Activated T-cell treated with anti-CD3 and anti-CD28 coated beads for 1 hour (primary cell): Measurements from ENCODE around the gene ZNF324.
A peak's percentile ranks its signal among the peaks of the same experiment; 100 is the strongest.
"Not testable (repeated sequence)": the region's sequence is repeated elsewhere in the genome, so short reads cannot be mapped to it uniquely, and the experiment has no call there.

ENCODE experiments used
- DNase-seq: peaks from one replicate; pipeline ENCODE4 v3.0.0-alpha.2; 2020; ENCODE audit warnings: low read depth

ZNF324 gene

DNA sequence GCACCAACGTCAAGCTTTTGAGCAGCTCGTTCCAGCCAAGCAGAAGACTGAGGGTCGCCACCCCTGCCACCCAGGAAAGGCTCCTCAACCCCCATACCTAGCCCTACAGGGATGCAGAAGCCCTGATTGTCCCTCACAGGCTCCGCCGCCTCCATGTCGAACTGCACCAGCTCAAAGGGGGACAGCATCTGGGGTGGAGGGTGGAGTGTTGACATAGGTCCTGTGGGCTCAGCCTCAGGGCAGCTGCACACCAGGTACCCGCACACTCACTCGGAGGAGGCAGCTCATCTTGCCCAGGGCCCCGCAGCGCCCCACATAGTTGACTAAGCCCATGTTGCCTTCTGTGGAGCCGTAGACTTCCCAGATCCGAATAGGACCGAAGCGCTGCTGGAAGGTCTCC lies 33.4 kb downstream of the ZNF324 start:
- no peak for DNase-seq

GRCh38 chr19:58507602-58508223 lies 40.8 kb downstream of the ZNF324 start:
- not testable (repeated sequence) for DNase-seq

GRCh38 chr19:58509731-58510083 lies 42.8 kb downstream of the ZNF324 start:
- no peak for DNase-seq

DNA sequence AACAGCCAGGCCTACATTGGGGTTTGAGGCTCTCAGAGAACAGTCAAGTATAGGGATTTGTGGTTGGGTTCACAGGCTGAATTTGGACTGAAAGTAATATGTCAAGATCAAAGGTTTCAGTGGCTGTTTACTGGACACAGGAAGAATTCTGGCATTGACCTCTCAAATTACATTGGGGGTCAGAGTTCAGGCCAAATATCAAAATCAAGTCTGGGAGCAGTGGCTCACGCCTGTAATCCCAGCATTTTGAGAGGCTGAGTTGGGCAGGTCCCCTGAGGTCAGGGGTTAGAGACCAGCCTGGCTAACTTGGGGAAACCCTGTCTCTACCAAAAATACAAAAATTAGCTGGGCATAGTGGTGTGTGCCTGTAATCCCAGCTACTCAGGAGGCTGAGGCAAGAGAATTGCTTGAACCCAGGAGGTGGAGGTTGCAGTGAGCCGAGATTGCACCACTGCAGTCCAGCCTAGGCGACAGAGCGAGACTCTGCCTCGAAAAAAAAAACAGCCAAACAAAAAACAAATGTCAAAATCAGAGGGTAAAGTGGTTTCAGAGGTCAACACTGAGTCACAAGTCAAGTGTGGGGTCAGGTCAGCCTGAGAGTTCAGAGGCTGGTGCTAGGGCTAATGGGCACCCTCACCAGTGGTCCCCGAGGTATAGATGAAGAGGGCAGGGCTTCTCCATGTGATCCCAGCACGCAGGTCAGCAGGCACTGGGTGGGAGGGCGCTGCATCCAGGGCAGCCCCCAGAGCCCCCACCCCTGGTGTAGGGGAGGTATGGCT lies 43.4 kb downstream of the ZNF324 start:
- DNase-seq: no peak

GRCh38 chr19:58511353-58512208 lies 44.7 kb downstream of the ZNF324 start, which contains the start of gene SLC27A5:
SLC27A5 (minus strand) TSS chr19:58511992; CDS start chr19:58511955, 37 bp downstream.
- no peak for DNase-seq

DNA sequence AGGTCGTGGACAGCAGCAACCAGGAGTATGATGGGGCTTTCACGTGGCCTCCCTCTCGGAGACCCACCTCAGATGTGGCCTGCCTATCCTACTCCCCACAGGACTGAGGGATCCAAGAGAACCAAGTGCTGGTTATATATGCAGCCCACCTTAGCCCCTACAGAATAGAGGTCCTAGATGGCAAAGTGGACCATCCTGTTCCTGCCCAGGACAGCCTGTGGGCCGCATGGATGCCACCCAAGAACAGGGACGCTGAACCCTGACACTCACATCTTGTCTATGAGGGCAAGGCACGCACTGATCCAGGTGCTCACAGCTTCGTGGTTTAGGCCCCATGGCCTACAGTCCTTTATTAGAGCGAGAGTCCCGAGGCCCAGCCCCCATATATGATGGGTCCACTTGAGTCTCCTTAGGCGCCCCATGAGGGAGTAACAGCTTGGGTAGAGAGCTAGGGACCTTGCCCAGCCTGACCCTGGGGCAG lies 46.4 kb downstream of the ZNF324 start:
- no peak for DNase-seq

- peak; percentile 94 for DNase-seq
Observed at GRCh38 chr19:58513694-58514563, 47.0 kb downstream of the ZNF324 start.

GRCh38 chr19:58514564-58515022 lies 47.7 kb downstream of the ZNF324 start:
- no peak for DNase-seq

DNA sequence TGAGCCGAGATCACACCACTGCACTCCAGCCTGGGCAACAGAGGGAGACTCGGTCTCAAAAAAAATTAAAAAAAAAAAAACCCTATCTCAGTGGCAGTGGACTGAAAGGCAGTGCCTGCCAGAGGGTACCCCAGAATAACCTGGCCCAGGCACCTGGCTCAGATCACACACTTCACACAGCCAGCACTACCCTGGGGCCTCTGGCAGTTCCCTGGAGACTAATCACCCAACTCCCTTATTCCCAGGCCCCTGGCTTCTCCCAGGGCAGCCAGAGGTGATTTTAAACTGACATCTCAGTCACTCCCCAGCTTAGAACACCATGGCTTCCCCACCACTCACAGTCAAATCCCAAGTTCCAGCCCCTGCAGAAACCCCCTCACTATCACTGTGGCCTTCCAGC lies 48.4 kb downstream of the ZNF324 start:
- no peak for DNase-seq

GRCh38 chr19:58516246-58516836 lies 49.5 kb downstream of the ZNF324 start:
- DNase-seq: no peak

- no peak for DNase-seq
Observed at GRCh38 chr19:58516964-58517833, 50.3 kb downstream of the ZNF324 start.

DNA sequence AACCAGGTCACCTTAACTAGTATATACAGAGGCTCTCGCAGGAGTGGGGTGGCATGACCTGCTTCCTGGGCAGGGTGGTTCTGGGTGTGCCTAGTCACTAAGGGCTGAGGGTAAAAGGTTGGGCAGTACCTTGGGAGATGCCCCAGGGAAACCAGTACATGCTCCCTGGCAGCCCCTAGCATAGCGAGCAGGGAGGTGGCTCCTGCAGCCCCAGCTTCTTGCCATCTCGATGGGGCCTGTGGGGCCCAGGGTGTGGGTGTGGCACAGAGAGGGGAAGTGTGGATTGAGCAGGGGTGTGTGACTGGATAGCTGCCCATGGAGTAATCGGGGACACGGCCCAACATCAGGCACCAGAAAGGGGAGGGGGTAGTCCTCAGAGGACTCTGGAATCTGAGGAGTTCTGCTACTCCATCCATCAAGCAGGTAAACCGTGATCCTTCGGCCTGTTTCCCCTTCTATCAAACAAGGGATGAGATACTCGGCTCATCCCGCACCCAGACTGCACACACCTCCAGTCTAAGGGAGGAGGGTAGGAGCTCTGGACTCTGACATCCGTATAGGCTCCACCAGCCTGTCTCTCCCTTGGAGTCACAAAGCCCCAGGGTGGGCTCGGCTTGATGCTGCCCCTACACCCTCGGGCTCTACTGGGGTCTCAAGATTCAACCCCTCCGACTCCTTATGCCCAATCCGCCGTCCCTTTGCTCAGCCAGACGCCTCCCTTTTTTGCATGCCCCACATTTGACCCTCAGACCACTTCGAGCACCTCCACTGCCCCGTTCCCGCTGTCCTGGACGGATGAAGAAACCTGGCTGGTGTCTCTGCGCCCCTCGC lies 51.6 kb downstream of the ZNF324 start:
- no peak for DNase-seq

GRCh38 chr19:58519087-58519354 lies 52.1 kb downstream of the ZNF324 start:
- DNase-seq: peak; percentile 30

GRCh38 chr19:58519355-58520256 lies 52.7 kb downstream of the ZNF324 start, which contains the start of gene ZBTB45:
ZBTB45 (minus strand) TSS chr19:58519810; CDS start chr19:58517673, 2,137 bp downstream.
- DNase-seq: peak; percentile 83

DNA sequence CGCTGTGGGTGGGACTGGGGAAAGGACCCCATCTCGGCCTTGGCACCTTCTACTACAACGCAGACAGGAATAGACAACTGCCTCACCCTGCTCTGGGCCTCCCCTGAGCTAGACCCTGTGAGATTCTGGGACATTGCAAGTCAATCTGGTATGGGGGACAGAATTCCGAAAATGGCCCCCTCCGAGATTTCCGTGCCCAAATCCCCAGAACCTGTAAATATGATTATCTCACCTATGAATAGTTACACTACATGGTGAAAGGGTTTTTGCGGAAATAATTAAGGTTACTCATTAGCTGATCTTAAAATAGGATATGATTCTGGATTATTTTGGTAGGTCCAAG lies 53.3 kb downstream of the ZNF324 start:
- DNase-seq: no peak

DNA sequence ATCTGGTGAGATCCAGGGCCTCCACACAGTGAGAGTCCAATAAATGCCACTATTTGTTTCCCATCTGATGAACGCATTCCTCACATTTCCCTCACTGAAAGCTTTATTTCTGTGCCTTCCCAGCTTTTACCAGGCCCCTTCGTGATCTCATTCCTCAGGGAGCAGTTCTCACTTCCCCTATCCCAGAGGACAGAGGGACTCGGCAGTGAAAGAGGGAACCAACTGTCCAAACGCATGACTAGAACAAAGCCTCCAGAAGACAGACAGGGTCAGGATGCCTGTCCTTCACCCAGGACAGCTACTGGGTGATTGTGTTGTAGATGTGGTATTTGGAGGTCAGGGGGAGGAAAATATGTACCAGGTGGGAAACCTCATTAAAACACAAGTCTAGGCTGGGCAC lies 54.8 kb downstream of the ZNF324 start:
- no peak for DNase-seq

- no peak for DNase-seq
Observed at GRCh38 chr19:58522709-58523108, 55.8 kb downstream of the ZNF324 start.
